HEK293T (cell line): Measurements from ENCODE around the gene KIAA1755.
A peak's percentile ranks its signal among the peaks of the same experiment; 100 is the strongest.

ENCODE experiments used
- CTCF ChIA-PET: fragments of 350-600 bp; formaldehyde crosslinking; extraction: SDS; loops from one replicate; lab custom pipeline; 2021; ENCODE audit warnings: antibody characterized with exemption, inconsistent platforms; lab: Yijun Ruan, JAX
- POLR2A ChIA-PET: fragments of 350-600 bp; formaldehyde crosslinking; extraction: SDS; loops from one replicate; lab custom pipeline; 2020; ENCODE audit warnings: antibody characterized with exemption, inconsistent platforms; lab: Yijun Ruan, JAX
- DNase-seq: peaks from one replicate; pipeline ENCODE4 v3.0.0; 2012; ENCODE audit warnings: mixed read lengths; ENCODE audit errors: extremely low spot score
- ARNT ChIP-seq: fragments of 450-650 bp; IDR thresholded peaks from 2 replicates; pipeline ENCODE4 v1.6.1; 2017; ENCODE audit warnings: mild to moderate bottlenecking
- BHLHE40 ChIP-seq: fragments of 450-650 bp; IDR thresholded peaks from 2 replicates; pipeline ENCODE4 v1.6.1; 2016; ENCODE audit warnings: mild to moderate bottlenecking, moderate library complexity, borderline replicate concordance
- CTBP1 ChIP-seq: fragments of 450-650 bp; IDR thresholded peaks from 2 replicates; pipeline ENCODE4 v1.6.1; 2016; ENCODE audit warnings: borderline replicate concordance
- ELF4 ChIP-seq: fragments of 450-650 bp; IDR thresholded peaks from 2 replicates; pipeline ENCODE4 v1.6.1; 2017; ENCODE audit warnings: antibody characterized with exemption
- FOXK2 ChIP-seq: fragments of 450-650 bp; IDR thresholded peaks from 2 replicates; pipeline ENCODE4 v1.6.1; 2016; ENCODE audit warnings: mild to moderate bottlenecking
- FOXM1 ChIP-seq: fragments of 450-650 bp; IDR thresholded peaks from 2 replicates; pipeline ENCODE4 v1.6.1; 2017; ENCODE audit warnings: mild to moderate bottlenecking, borderline replicate concordance
- HDGF ChIP-seq: fragments of 450-650 bp; IDR thresholded peaks from 2 replicates; pipeline ENCODE4 v1.6.1; 2017; ENCODE audit warnings: antibody characterized with exemption, borderline replicate concordance
- L3MBTL2 ChIP-seq: fragments of 450-650 bp; conservative IDR thresholded peaks from 2 replicates; pipeline ENCODE4 v1.6.1; 2016; ENCODE audit warnings: mild to moderate bottlenecking
- LEF1 ChIP-seq: fragments of 450-650 bp; IDR thresholded peaks from 2 replicates; pipeline ENCODE4 v1.6.1; 2017; ENCODE audit warnings: mild to moderate bottlenecking, borderline replicate concordance
- NFRKB ChIP-seq: fragments of 450-650 bp; IDR thresholded peaks from 2 replicates; pipeline ENCODE4 v1.6.1; 2016; ENCODE audit warnings: mild to moderate bottlenecking, moderate library complexity
- SP1 ChIP-seq: fragments of 450-650 bp; IDR thresholded peaks from 2 replicates; pipeline ENCODE4 v1.6.1; 2017
- SUZ12 ChIP-seq: fragments of 450-650 bp; IDR thresholded peaks from 2 replicates; pipeline ENCODE4 v1.6.1; 2016; ENCODE audit warnings: mild to moderate bottlenecking
- TARDBP ChIP-seq: fragments of 450-650 bp; IDR thresholded peaks from 2 replicates; pipeline ENCODE4 v1.6.1; 2016
- ZNF384 ChIP-seq: fragments of 450-650 bp; IDR thresholded peaks from 2 replicates; pipeline ENCODE4 v1.6.1; 2016
- TF ChIP-seq, protein P1 (sequence below): fragments of 450-650 bp; IDR thresholded peaks from 2 replicates; pipeline ENCODE4 v1.6.1; 2016

Gene KIAA1755

DNA sequence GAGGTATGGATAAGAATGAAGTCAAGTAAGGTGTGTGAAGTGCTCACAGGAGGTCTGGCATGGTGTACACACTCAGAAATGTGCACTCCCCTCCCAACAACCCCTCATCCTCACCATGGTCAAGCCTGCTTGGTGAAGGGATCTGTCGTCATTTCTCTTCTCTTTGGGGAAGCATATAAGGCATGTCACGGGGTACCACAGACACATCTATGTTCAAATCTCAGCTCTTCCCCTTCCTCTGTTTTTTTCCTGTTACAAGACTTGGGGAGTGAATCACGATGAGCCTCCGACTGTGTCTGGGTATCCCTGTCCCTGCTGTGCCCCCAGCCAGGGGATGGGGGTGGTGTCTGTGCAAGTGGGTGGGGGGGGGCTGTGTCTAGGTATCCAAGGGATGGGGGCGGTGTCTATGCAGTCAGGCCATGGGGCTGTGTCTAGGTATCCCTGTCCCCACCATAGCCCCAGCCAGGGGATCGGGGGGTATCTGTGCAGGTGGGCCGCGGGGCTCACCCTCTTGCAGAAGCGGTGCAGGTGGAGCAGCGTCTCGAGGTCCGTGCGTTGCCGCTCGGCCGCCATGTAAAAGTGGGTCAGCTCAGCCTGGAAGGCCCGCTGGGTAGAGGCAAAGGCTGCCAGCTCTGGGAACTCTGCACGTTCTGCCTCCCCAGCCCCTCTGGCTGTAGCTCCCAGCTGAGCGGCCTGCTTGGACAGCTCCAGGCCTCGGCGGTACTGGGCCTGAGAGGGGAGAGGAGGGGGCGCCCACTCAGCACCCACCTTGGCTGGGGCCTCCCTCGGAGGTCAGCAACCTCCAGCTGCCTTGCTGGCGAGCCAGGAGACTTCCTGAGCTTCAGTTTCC lies 43.6 kb downstream of the KIAA1755 start:
- ChIA-PET POLR2A (no interaction called here), CTCF (interaction anchor here (1.6 kb wide), 1 partner anchor 159 kb away, joined by 4 read pairs; no protein-coding TSS in a partner anchor)
- TF ChIP-seq L3MBTL2, result no peak
- TF ChIP-seq BHLHE40, result no peak
- no peak for TF ChIP-seq LEF1
- TF ChIP-seq HDGF, result no peak
- no peak for TF ChIP-seq ELF4
- no peak for TF ChIP-seq NFRKB
- TF ChIP-seq TARDBP, result no peak
- no peak for TF ChIP-seq SUZ12
- DNase-seq, result no peak

DNA sequence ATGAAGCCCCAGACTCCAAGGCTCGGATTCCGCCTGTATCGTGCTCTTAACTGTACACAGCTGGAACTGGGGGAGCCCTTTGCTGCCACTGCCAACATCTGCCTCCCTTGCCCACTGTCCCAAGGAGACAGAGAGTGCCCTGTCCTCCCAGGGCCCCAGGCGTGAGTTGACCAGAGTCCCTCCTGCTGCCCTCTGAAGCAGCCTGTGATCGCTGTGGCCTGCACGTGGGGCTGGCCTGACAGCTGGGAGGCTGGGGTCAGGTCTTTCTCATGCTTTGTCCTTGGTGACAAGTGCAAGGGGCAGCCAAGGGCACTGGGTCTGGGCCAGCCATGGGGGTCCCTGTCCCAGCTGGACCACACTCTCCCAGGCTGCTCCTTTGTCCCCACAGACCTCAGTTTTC lies 44.3 kb downstream of the KIAA1755 start:
- POLR2A ChIA-PET, result no interaction called here
- CTCF ChIA-PET, result interaction anchor here (1.6 kb wide), 1 partner anchor 159 kb away, joined by 4 read pairs; no protein-coding TSS in a partner anchor
- DNase-seq, result no peak
- TF ChIP-seq, protein P1, sequence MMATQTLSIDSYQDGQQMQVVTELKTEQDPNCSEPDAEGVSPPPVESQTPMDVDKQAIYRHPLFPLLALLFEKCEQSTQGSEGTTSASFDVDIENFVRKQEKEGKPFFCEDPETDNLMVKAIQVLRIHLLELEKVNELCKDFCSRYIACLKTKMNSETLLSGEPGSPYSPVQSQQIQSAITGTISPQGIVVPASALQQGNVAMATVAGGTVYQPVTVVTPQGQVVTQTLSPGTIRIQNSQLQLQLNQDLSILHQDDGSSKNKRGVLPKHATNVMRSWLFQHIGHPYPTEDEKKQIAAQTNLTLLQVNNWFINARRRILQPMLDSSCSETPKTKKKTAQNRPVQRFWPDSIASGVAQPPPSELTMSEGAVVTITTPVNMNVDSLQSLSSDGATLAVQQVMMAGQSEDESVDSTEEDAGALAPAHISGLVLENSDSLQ, result no peak
- no peak for TF ChIP-seq BHLHE40
- no peak for TF ChIP-seq CTBP1

DNA sequence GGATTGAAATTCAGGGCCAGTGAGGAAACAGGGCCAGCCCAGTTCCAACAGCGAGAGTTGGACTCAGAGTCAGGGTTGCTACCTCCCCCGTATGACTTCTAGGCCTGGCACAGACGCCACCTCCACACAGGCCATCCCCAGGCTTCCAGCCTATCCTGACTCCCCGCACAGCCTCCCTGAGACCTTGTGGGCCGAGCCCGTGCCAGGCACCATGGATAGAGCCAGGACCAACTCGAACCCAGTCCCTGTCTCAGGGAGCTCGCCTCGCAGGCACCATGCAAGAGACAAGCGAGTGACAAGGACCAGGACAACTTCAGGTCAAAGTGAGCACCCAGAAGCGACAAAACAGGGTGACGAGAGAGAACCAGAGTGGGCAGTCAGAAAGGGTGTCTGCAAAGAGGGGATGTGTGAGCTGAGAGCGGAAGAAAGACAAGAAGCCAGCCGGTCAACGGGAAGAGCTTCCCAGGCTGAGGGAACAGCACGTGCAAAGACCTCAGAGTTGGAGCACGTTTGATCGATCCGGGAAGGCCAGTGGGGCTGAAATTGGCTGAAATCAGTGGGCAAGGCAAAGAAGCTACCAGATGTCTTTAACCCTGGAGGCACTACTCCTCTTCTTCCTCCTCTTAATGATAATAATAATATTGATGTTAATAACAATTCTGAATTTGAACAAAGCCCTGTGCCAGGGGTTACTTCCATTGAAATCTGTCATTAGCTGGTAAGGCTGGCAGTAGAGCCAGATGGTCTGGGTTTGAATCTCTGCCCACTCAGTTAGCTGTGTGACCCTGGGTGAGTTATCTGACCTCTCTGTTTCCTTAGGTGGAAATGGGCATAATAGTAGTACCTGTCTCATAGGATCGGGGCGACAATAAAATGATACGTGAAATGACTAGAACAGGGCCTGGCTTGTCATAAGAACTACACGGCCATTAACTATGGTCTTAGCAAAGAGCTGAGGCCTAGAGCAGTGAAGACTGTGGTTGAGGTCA lies 45.0 kb downstream of the KIAA1755 start:
- no peak for TF ChIP-seq ARNT
- no peak for TF ChIP-seq ZNF384
- no peak for TF ChIP-seq SUZ12
- no peak for TF ChIP-seq ELF4
- no peak for TF ChIP-seq L3MBTL2
- TF ChIP-seq BHLHE40, result no peak
- no peak for TF ChIP-seq FOXM1
- no peak for TF ChIP-seq NFRKB
- TF ChIP-seq LEF1, result no peak
- TF ChIP-seq HDGF, result no peak
- TF ChIP-seq CTBP1, result no peak
- DNase-seq, result no peak
- ChIA-PET POLR2A (interaction anchor here (0.7 kb wide), 1 partner anchor 140 kb away, joined by 3 read pairs; no protein-coding TSS in a partner anchor), CTCF (interaction anchor here (1.6 kb wide), 1 partner anchor 158 kb away, joined by 4 read pairs; no protein-coding TSS in a partner anchor)

DNA sequence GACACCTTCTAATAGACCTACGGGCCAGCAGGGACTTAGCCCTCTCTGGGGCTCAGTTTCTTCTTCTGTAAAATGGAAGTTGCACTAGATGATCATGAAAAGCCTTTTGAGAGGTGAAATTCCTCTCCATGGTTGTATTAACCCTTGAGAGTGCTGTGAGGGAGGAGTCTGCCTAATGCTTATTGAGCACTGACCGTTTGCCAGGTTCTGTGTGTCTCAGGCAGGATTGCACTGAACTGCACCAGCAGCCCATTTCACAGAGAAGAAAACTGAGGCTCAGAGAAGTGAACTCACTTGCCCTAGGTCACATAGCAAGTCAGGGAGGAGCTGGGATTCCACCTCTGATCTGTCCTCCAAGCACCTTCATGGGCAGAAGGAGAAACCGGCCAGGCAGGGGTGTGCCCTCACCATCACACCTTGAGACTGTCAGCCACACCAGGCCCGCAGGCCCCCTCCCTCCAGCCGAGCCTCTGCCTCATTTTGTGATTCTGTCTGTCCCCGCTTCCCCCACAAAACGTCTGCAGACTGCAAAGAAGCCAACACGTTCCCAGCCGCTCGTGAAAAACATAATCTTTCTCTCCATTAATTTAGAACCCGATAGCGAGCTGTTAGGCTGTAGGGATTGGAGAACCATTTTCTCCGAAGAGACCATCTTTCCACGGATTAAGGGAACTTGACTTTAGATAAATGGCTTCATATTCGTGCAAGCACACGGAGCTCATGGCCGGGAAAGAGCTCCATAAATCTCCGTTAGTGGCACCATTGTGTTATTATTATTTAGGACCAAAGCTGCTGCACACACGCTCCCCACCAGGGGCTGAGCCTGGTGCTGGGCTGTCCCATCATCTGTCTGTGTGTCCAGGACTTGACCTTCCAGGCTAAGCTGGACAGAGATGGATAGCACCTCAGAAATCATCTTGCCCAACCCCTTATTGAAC lies 46.0 kb downstream of the KIAA1755 start:
- no peak for DNase-seq
- ChIA-PET CTCF (no interaction called here), POLR2A (interaction anchor here (0.7 kb wide), 1 partner anchor 139 kb away, joined by 3 read pairs; no protein-coding TSS in a partner anchor)
- TF ChIP-seq NFRKB (no peak), SUZ12 (no peak), FOXK2 (no peak), TARDBP (no peak), CTBP1 (no peak)
- TF ChIP-seq, protein P1, result peak; percentile 62

DNA sequence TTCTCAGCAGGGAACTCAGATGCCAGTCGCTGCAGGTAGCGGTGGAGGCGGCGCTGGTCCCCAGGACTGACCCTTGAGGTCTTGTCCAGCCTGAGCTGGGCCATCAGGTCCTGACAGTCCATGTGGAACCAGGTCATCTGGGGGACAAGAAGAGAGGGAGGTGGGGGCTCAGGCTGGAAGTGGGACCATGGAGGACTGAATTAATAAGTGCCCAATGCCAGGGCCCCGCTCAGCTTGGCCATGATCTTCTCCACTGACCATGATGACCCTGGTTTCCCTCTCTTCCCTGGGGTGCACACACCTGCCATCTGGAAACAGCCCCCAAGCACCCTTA lies 47.0 kb downstream of the KIAA1755 start:
- ChIA-PET CTCF (no interaction called here), POLR2A (interaction anchor here (0.5 kb wide), 1 partner anchor 538 kb away, joined by 3 read pairs; no protein-coding TSS in a partner anchor)

More for the DNA sequence above, 47.0 kb downstream of the KIAA1755 start:
- no peak for DNase-seq
- no peak for TF ChIP-seq SUZ12
- TF ChIP-seq CTBP1, result no peak
- TF ChIP-seq NFRKB, result no peak
- no peak for TF ChIP-seq ELF4
- TF ChIP-seq, protein P1, result no peak
- no peak for TF ChIP-seq BHLHE40
- TF ChIP-seq ARNT, result no peak
- TF ChIP-seq FOXK2, result no peak
- no peak for TF ChIP-seq FOXM1
- TF ChIP-seq SP1, result no peak
